ENCODE measurements around the gene NDUFV2. TPM values are rescaled to one million over a fixed set of nuclear protein-coding genes. Genes with fewer than 3 reads are reported as not detected.

The NDUFV2 gene
- total RNA-seq, 2 donors from 2014 or later, result 167 to 225 TPM

GRCh38 chr18:9068346-9068745 is 34.2 kb upstream of the NDUFV2 start:
- no peak for DNase-seq (ENCODE audit: low spot score)
- Histone ChIP-seq H3K4me1 (no peaks in the 10 kb centered on the region), H3K4me3 (no peak overlapping the region), H3K27ac (no peak overlapping the region), H3K9me3 (no peaks in the 10 kb centered on the region), H3K27me3 (no peaks in the 10 kb centered on the region), H3K36me3 (no peaks in the 10 kb centered on the region)
- no peak for TF ChIP-seq CTCF (IDR thresholded peaks at IDR 0.05)

GRCh38 chr18:9069601-9070000 is 32.9 kb upstream of the NDUFV2 start:
- no peak for DNase-seq (ENCODE audit: low spot score)
- H3K27me3 ChIP-seq, result no peaks in the 10 kb centered on the region
- peaks cover 0 to 5% of the 10 kb centered on the region in 2 donors for H3K4me1 ChIP-seq
- H3K9me3 ChIP-seq, result no peaks in the 10 kb centered on the region
- H3K4me3 ChIP-seq, result no peak overlapping the region
- H3K27ac ChIP-seq, result no peak overlapping the region
- TF ChIP-seq CTCF (IDR thresholded peaks at IDR 0.05), result no peak
- H3K36me3 ChIP-seq, result no peaks in the 10 kb centered on the region

GRCh38 chr18:9070212-9070611 is 32.3 kb upstream of the NDUFV2 start:
- no peak for DNase-seq (ENCODE audit: low spot score)
- peaks cover 0 to 5% of the 10 kb centered on the region in 2 donors for H3K4me1 ChIP-seq
- TF ChIP-seq CTCF (IDR thresholded peaks at IDR 0.05), result no peak
- H3K27ac ChIP-seq, result no peak overlapping the region
- H3K4me3 ChIP-seq, result no peak overlapping the region
- H3K27me3 ChIP-seq, result no peaks in the 10 kb centered on the region
- no peaks in the 10 kb centered on the region for H3K9me3 ChIP-seq
- H3K36me3 ChIP-seq, result no peaks in the 10 kb centered on the region

GRCh38 chr18:9079818-9080528 is 22.5 kb upstream of the NDUFV2 start:
- Histone ChIP-seq H3K27ac (no peak overlapping the region), H3K4me3 (no peak overlapping the region), H3K27me3 (no peaks in the 10 kb centered on the region), H3K9me3 (no peaks in the 10 kb centered on the region), H3K36me3 (no peaks in the 10 kb centered on the region), H3K4me1 (no peaks in the 10 kb centered on the region)
- no peak for TF ChIP-seq CTCF (IDR thresholded peaks at IDR 0.05)
- no peak for DNase-seq (ENCODE audit: low spot score)

GRCh38 chr18:9081940-9082339 is 20.6 kb upstream of the NDUFV2 start:
- Histone ChIP-seq H3K4me3 (no peak overlapping the region), H3K9me3 (no peaks in the 10 kb centered on the region), H3K36me3 (no peaks in the 10 kb centered on the region), H3K27me3 (no peaks in the 10 kb centered on the region), H3K27ac (no peak overlapping the region), H3K4me1 (no peaks in the 10 kb centered on the region)
- no peak for DNase-seq (ENCODE audit: low spot score)
- TF ChIP-seq CTCF (IDR thresholded peaks at IDR 0.05), result no peak

Measured in right atrium auricular region (tissue), 2 donors.